Measurements from ENCODE around the gene UBXN7. TPM values are rescaled to one million over a fixed set of nuclear protein-coding genes. Genes with fewer than 3 reads are reported as not detected.

Gene UBXN7
- total and polyA plus RNA-seq, 9 of the 15 experiments (the other 6 are each of a cell fraction or from before 2014, with no cell fraction given), result 3.5 to 44.6 (median 13.4) TPM

DNA sequence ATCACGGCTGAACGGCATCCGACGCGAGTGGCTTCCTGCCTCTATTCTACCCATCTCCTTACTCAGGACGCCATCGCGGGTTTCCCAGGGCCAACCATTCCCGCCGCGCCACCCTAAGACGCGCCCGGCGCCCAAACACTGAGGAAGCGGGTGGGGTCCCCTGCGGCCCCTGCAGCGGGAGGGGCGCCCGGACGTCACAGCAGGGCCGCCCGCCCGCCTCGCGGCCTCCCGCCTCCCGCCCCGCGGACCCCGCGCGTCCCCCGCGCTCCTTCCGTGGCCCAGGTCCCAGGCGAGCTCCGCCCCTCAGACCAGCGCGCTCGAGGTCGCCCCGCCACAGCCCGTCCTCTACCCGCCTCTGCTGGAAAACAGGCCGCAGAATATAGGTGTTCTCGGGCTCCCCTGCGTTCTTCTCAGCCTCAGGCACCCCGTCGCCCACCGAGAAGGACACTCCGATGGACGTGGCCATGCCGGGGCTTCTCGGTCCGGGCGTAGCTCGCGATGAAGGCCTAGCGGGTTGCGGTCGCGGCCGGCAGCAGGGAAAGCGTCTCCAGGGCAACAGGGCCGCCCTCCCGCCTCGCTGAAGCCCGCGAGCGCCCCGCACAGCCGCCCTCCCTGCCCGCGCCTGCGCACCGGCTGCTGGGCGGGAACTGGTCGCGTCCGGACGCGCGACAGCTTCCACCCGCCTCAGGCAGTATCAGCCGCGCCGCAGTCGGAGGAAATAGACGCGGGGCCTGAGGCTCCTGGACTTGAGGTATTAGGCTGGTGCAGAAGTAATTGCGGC, 114.3 kb downstream of the UBXN7 start, which contains the start of gene DYNLT2B (continued):
- TF ChIP-seq, protein P1, sequence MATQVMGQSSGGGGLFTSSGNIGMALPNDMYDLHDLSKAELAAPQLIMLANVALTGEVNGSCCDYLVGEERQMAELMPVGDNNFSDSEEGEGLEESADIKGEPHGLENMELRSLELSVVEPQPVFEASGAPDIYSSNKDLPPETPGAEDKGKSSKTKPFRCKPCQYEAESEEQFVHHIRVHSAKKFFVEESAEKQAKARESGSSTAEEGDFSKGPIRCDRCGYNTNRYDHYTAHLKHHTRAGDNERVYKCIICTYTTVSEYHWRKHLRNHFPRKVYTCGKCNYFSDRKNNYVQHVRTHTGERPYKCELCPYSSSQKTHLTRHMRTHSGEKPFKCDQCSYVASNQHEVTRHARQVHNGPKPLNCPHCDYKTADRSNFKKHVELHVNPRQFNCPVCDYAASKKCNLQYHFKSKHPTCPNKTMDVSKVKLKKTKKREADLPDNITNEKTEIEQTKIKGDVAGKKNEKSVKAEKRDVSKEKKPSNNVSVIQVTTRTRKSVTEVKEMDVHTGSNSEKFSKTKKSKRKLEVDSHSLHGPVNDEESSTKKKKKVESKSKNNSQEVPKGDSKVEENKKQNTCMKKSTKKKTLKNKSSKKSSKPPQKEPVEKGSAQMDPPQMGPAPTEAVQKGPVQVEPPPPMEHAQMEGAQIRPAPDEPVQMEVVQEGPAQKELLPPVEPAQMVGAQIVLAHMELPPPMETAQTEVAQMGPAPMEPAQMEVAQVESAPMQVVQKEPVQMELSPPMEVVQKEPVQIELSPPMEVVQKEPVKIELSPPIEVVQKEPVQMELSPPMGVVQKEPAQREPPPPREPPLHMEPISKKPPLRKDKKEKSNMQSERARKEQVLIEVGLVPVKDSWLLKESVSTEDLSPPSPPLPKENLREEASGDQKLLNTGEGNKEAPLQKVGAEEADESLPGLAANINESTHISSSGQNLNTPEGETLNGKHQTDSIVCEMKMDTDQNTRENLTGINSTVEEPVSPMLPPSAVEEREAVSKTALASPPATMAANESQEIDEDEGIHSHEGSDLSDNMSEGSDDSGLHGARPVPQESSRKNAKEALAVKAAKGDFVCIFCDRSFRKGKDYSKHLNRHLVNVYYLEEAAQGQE (IDR thresholded peaks at IDR 0.05; ENCODE audit: borderline replicate concordance), result peak; percentile 97
- TF ChIP-seq, protein P1 (CRISPR knock-in tag; IDR thresholded peaks at IDR 0.05; ENCODE audit: low read depth), result peak; percentile 61; the same call in 1 of the 2 replicates
- TF ChIP-seq ZFP1 (CRISPR knock-in tag; IDR thresholded peaks at IDR 0.05), result no peak
- peak; percentile 14; the same call in 1 of the 2 replicates for TF ChIP-seq ERF (CRISPR knock-in tag; IDR thresholded peaks at IDR 0.05)
- no peak for TF ChIP-seq MIER1 (IDR thresholded peaks at IDR 0.05; ENCODE audit: low read depth)
- TF ChIP-seq RNF2 (IDR thresholded peaks at IDR 0.05), result no peak
- TF ChIP-seq XRCC5 (IDR thresholded peaks at IDR 0.05; ENCODE audit: low read depth, low read length), result no peak
- 0 out of 2 replicates have a peak, but pooled peaks have one; percentile 66 for TF ChIP-seq HMG20B (CRISPR knock-in tag; IDR thresholded peaks at IDR 0.05)
- TF ChIP-seq, protein P2, sequence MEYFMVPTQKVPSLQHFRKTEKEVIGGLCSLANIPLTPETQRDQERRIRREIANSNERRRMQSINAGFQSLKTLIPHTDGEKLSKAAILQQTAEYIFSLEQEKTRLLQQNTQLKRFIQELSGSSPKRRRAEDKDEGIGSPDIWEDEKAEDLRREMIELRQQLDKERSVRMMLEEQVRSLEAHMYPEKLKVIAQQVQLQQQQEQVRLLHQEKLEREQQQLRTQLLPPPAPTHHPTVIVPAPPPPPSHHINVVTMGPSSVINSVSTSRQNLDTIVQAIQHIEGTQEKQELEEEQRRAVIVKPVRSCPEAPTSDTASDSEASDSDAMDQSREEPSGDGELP (CRISPR knock-in tag; IDR thresholded peaks at IDR 0.05; ENCODE audit: borderline replicate concordance), result peak; percentile 79
- peak; percentile 30; the same call in 1 of the 2 replicates for TF ChIP-seq NFIC (IDR thresholded peaks at IDR 0.05)
- TF ChIP-seq, protein P3, sequence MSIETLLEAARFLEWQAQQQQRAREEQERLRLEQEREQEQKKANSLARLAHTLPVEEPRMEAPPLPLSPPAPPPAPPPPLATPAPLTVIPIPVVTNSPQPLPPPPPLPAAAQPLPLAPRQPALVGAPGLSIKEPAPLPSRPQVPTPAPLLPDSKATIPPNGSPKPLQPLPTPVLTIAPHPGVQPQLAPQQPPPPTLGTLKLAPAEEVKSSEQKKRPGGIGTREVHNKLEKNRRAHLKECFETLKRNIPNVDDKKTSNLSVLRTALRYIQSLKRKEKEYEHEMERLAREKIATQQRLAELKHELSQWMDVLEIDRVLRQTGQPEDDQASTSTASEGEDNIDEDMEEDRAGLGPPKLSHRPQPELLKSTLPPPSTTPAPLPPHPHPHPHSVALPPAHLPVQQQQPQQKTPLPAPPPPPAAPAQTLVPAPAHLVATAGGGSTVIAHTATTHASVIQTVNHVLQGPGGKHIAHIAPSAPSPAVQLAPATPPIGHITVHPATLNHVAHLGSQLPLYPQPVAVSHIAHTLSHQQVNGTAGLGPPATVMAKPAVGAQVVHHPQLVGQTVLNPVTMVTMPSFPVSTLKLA (conservative IDR thresholded peaks at IDR 0.05), result peak; percentile 62 to 91; a peak in 3 of 4 replicates
- TF ChIP-seq, protein P4, sequence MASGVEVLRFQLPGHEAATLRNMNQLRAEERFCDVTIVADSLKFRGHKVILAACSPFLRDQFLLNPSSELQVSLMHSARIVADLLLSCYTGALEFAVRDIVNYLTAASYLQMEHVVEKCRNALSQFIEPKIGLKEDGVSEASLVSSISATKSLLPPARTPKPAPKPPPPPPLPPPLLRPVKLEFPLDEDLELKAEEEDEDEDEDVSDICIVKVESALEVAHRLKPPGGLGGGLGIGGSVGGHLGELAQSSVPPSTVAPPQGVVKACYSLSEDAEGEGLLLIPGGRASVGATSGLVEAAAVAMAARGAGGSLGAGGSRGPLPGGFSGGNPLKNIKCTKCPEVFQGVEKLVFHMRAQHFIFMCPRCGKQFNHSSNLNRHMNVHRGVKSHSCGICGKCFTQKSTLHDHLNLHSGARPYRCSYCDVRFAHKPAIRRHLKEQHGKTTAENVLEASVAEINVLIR (CRISPR knock-in tag; IDR thresholded peaks at IDR 0.05), result peak; percentile 73
- TF ChIP-seq HNRNPUL1 (IDR thresholded peaks at IDR 0.05; ENCODE audit: low read length), result no peak

All from K562 (cell line).